Neural crest cell (in vitro differentiated cells): ENCODE data around the gene EYA4. TPM values are rescaled to one million over a fixed set of nuclear protein-coding genes. Genes with fewer than 3 reads are reported as not detected.

ENCODE experiments used
- DNase-seq: peaks from one replicate; pipeline ENCODE4 v3.0.0; 2021; ENCODE audit warnings: low read depth, mixed read lengths, low spot score
- H3K27ac Mint-ChIP-seq: one replicate; pipeline ENCODE4 v1.8.0; 2021; ENCODE audit warnings: mild to moderate bottlenecking, mixed read lengths; ENCODE audit not compliant: unreplicated experiment
- H3K27me3 Mint-ChIP-seq: 2 replicates; pipeline ENCODE4 v1.8.0; 2021; ENCODE audit warnings: low read depth, mild to moderate bottlenecking, mixed read lengths
- H3K36me3 Mint-ChIP-seq: 2 replicates; pipeline ENCODE4 v1.8.0; 2021; ENCODE audit warnings: low read depth, mild to moderate bottlenecking, mixed read lengths
- H3K4me1 Mint-ChIP-seq: 2 replicates; pipeline ENCODE4 v1.8.0; 2021; ENCODE audit warnings: mixed read lengths
- H3K4me3 Mint-ChIP-seq: one replicate; pipeline ENCODE4 v1.8.0; 2021; ENCODE audit warnings: mild to moderate bottlenecking, mixed read lengths
- H3K9me3 Mint-ChIP-seq: 2 replicates; pipeline ENCODE4 v1.8.0; 2021; ENCODE audit warnings: mixed read lengths
- CTCF ChIP-seq: fragments of 200-600 bp; sonication (generic); conservative IDR thresholded peaks from 2 replicates; pipeline ENCODE4 v1.5.0; 2021; ENCODE audit warnings: antibody characterized with exemption, mild to moderate bottlenecking
- total RNA-seq: library from RNA; stranded (reverse); gene quantifications from 2 replicates; pipeline ENCODE4 v1.2.1, GENCODE V29; 2021

The EYA4 gene
- total RNA-seq, 1 donor from 2014 or later, result 1.6 TPM

- Mint-ChIP-seq H3K36me3 (peaks cover 3% of the 10 kb centered on the region), H3K27ac (peak overlapping the region; percentile 89)
Observed at GRCh38 chr6:133431031-133431430, 189.9 kb downstream of the EYA4 start.

DNA sequence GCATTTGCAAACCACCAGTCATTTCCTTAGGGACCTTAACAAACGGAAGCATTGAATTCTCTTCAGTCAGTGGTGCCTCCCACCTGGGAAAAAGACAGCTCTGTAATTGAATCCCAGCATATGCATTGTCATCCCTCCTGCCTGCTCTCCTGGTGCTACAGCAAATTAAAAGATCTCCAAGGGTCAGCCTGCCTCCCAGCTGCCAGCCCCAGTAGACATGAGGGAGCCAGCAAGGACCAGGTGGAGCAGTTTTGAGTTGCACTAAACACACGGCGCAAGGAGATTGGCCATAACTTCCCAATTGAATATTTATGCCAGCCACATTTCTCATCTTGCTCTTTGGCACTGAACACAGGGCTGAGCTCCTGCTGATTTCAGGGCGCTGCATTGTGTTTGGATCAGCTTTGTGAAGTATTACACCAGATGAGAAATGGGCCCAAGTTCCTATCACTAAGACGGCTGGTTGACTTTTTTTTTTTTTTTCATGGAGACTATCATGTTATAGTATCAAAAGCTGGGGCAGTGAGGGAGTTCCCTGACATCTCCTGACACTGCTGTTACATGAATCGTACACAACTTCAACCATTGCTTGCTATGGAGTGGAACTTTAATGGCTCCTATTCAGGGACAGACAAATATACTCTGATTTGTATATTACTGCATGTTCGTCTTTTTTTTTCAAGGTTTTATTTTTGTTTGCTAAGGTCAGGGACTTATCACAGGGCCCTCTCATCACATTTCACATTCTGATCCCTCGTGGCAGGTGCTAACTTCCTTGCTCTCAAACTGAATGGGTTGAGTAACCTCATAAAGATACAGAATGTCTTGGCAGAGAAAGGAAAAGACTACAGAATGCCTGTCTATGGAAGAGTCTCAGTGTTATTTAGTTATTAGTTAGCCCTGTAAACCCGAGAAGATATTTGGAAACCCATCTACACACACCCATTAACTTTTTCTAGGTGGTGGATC is 191.1 kb downstream of the EYA4 start:
- no peak for TF ChIP-seq CTCF
- Mint-ChIP-seq H3K4me1 (peaks cover 35% of the 10 kb centered on the region), H3K4me3 (no peak overlapping the region), H3K27ac (no peak overlapping the region), H3K9me3 (peaks cover 8% of the 10 kb centered on the region), H3K36me3 (peaks cover 3% of the 10 kb centered on the region), H3K27me3 (no peaks in the 10 kb centered on the region)
- no peak for DNase-seq

More at GRCh38 chr6:133431031-133431430, 189.9 kb downstream of the EYA4 start:
- no peak for TF ChIP-seq CTCF
- Mint-ChIP-seq H3K9me3 (peaks cover 8% of the 10 kb centered on the region), H3K27me3 (no peaks in the 10 kb centered on the region), H3K4me3 (no peak overlapping the region), H3K4me1 (peaks cover 35% of the 10 kb centered on the region)
- no peak for DNase-seq

GRCh38 chr6:133435065-133435728 is 194.0 kb downstream of the EYA4 start:
- no peak for TF ChIP-seq CTCF
- Mint-ChIP-seq H3K27me3 (no peaks in the 10 kb centered on the region), H3K4me1 (peaks cover 35% of the 10 kb centered on the region), H3K36me3 (peaks cover 3% of the 10 kb centered on the region), H3K27ac (peak overlapping the region; percentile 90), H3K9me3 (peaks cover 7% of the 10 kb centered on the region), H3K4me3 (no peak overlapping the region)
- no peak for DNase-seq

DNA sequence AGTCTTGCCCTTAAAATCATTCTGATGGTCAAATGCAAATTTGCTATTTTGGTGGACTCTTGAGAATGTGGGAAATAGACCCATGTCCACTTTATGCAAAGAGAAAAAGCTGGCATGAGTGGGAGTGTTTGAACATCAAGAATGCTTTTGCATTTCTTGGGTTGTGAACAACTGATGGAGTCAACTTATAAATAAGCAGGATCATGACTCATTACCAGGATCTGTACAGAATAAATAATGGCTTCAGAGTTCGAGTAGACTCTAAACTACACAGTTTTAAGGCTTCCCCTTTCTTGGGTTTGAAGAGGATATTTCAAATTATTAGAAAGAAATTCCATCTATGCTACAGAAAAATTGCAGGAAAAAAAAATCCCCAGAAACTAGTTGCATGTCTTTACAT is 195.5 kb downstream of the EYA4 start:
- peaks cover 27% of the 10 kb centered on the region for H3K4me1 Mint-ChIP-seq
- no peaks in the 10 kb centered on the region for H3K27me3 Mint-ChIP-seq
- TF ChIP-seq CTCF, result no peak
- H3K27ac Mint-ChIP-seq, result no peak overlapping the region
- H3K36me3 Mint-ChIP-seq, result no peaks in the 10 kb centered on the region
- no peak for DNase-seq
- H3K9me3 Mint-ChIP-seq, result peaks cover 6% of the 10 kb centered on the region
- no peak overlapping the region for H3K4me3 Mint-ChIP-seq

DNA sequence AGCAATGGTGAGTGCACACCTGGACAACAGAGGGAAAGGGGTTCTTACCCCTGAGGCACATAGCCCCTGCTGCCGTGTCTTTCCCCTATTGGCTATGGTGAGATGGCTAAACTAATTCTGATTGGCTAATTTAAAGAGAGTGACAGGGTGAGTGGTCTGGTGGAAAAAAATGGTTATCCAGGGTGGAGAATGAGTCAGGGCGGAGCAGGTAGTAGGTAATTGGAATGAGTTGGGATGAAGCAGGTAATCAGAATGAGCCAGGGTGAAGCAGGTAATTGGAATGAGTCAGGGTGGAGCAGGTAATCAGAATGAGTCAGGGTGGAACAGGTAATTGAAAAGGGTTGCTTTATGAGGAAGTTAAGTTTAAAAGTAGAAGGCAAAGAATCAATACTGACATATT is 200.3 kb downstream of the EYA4 start:
- no peaks in the 10 kb centered on the region for H3K4me1 Mint-ChIP-seq
- no peak overlapping the region for H3K4me3 Mint-ChIP-seq
- no peak for TF ChIP-seq CTCF
- H3K27ac Mint-ChIP-seq, result peak overlapping the region; percentile 5
- H3K9me3 Mint-ChIP-seq, result peaks cover 13% of the 10 kb centered on the region
- DNase-seq, result no peak
- no peaks in the 10 kb centered on the region for H3K27me3 Mint-ChIP-seq
- H3K36me3 Mint-ChIP-seq, result no peaks in the 10 kb centered on the region
